Measurements from ENCODE around the gene GID8. TPM values are rescaled to one million over a fixed set of nuclear protein-coding genes. Genes with fewer than 3 reads are reported as not detected.

GID8 gene
- total and polyA plus RNA-seq, 4 donors: 10.2 to 23.6 (median 14.6) TPM

GRCh38 chr20:62897666-62898065 is 40.3 kb upstream of the GID8 start:
- Histone ChIP-seq H3K9ac (ENCODE audit: low read depth in 1 of 2, low read length in 2 of 2) (no peak overlapping the region), H3K4me1 (ENCODE audit: control insufficient read depth in 4 of 4, insufficient read depth in 4 of 4, low read length in 3 of 4) (peaks cover 5 to 21% (median 13%) of the 10 kb centered on the region in 4 donors), H3K27me3 (ENCODE audit: control insufficient read depth in 4 of 4, insufficient read depth in 4 of 4, low read length in 3 of 4) (no peaks in the 10 kb centered on the region), H3K36me3 (ENCODE audit: control insufficient read depth in 4 of 4, insufficient read depth in 3 of 4, low read depth in 1 of 4, low read length in 3 of 4) (peaks cover 4 to 40% (median 27%) of the 10 kb centered on the region in 4 donors), H3K4me3 (ENCODE audit: low read depth in 1 of 3, low read length in 3 of 3) (no peak overlapping the region), H3K27ac (ENCODE audit: low read depth in 1 of 2, low read length in 2 of 2) (no peak overlapping the region), H3K9me3 (ENCODE audit: control insufficient read depth in 4 of 4, low read length in 3 of 4) (no peaks in the 10 kb centered on the region)
- WGBS: 85% methylated on average over 11 of the region's 11 CpGs
- no peak for DNase-seq (ENCODE audit: low spot score)
- TF ChIP-seq HNF4A (conservative IDR thresholded peaks at IDR 0.05): no peak
- no peak for TF ChIP-seq TAF1 (conservative IDR thresholded peaks at IDR 0.05)
- TF ChIP-seq RXRA (IDR thresholded peaks at IDR 0.05): no peak
- TF ChIP-seq, protein P1, sequence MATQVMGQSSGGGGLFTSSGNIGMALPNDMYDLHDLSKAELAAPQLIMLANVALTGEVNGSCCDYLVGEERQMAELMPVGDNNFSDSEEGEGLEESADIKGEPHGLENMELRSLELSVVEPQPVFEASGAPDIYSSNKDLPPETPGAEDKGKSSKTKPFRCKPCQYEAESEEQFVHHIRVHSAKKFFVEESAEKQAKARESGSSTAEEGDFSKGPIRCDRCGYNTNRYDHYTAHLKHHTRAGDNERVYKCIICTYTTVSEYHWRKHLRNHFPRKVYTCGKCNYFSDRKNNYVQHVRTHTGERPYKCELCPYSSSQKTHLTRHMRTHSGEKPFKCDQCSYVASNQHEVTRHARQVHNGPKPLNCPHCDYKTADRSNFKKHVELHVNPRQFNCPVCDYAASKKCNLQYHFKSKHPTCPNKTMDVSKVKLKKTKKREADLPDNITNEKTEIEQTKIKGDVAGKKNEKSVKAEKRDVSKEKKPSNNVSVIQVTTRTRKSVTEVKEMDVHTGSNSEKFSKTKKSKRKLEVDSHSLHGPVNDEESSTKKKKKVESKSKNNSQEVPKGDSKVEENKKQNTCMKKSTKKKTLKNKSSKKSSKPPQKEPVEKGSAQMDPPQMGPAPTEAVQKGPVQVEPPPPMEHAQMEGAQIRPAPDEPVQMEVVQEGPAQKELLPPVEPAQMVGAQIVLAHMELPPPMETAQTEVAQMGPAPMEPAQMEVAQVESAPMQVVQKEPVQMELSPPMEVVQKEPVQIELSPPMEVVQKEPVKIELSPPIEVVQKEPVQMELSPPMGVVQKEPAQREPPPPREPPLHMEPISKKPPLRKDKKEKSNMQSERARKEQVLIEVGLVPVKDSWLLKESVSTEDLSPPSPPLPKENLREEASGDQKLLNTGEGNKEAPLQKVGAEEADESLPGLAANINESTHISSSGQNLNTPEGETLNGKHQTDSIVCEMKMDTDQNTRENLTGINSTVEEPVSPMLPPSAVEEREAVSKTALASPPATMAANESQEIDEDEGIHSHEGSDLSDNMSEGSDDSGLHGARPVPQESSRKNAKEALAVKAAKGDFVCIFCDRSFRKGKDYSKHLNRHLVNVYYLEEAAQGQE (IDR thresholded peaks at IDR 0.05): no peak
- TF ChIP-seq ATF3 (IDR thresholded peaks at IDR 0.05): no peak
- TF ChIP-seq, protein P2, sequence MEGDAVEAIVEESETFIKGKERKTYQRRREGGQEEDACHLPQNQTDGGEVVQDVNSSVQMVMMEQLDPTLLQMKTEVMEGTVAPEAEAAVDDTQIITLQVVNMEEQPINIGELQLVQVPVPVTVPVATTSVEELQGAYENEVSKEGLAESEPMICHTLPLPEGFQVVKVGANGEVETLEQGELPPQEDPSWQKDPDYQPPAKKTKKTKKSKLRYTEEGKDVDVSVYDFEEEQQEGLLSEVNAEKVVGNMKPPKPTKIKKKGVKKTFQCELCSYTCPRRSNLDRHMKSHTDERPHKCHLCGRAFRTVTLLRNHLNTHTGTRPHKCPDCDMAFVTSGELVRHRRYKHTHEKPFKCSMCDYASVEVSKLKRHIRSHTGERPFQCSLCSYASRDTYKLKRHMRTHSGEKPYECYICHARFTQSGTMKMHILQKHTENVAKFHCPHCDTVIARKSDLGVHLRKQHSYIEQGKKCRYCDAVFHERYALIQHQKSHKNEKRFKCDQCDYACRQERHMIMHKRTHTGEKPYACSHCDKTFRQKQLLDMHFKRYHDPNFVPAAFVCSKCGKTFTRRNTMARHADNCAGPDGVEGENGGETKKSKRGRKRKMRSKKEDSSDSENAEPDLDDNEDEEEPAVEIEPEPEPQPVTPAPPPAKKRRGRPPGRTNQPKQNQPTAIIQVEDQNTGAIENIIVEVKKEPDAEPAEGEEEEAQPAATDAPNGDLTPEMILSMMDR (IDR thresholded peaks at IDR 0.05; ENCODE audit: low read depth, low read length, missing input control): no peak
- TF ChIP-seq ZBTB33 (IDR thresholded peaks at IDR 0.05): no peak
- no peak for TF ChIP-seq EGR1 (IDR thresholded peaks at IDR 0.05; ENCODE audit: low read depth in 2 of 2)
- no peak for TF ChIP-seq FOXA2 (IDR thresholded peaks at IDR 0.05)
- no peak for TF ChIP-seq SP1 (IDR thresholded peaks at IDR 0.05)
- no peak for TF ChIP-seq FOXA1 (IDR thresholded peaks at IDR 0.05)

- no peak overlapping the region for H3K27ac ChIP-seq (ENCODE audit: low read depth in 1 of 2, low read length in 2 of 2)
- no peak overlapping the region for H3K9ac ChIP-seq (ENCODE audit: low read depth in 1 of 2, low read length in 2 of 2)
- H3K4me1 ChIP-seq (ENCODE audit: control insufficient read depth in 4 of 4, insufficient read depth in 4 of 4, low read length in 3 of 4): peaks cover 5 to 21% (median 13%) of the 10 kb centered on the region in 4 donors
- peaks cover 7 to 40% (median 28%) of the 10 kb centered on the region in 4 donors for H3K36me3 ChIP-seq (ENCODE audit: control insufficient read depth in 4 of 4, insufficient read depth in 3 of 4, low read depth in 1 of 4, low read length in 3 of 4)
- H3K4me3 ChIP-seq (ENCODE audit: low read depth in 1 of 3, low read length in 3 of 3): no peak overlapping the region
- TF ChIP-seq HNF4G (IDR thresholded peaks at IDR 0.05): no peak
- TF ChIP-seq FOXA1 (IDR thresholded peaks at IDR 0.05): no peak
- no peak for TF ChIP-seq EGR1 (IDR thresholded peaks at IDR 0.05; ENCODE audit: low read depth in 2 of 2)
- H3K27me3 ChIP-seq (ENCODE audit: control insufficient read depth in 4 of 4, insufficient read depth in 4 of 4, low read length in 3 of 4): no peaks in the 10 kb centered on the region
- DNase-seq (ENCODE audit: low spot score): no peak
- no peaks in the 10 kb centered on the region for H3K9me3 ChIP-seq (ENCODE audit: control insufficient read depth in 4 of 4, low read length in 3 of 4)
- WGBS: 86% methylated on average over 16 of the region's 16 CpGs
Observed at GRCh38 chr20:62898093-62898964, 39.6 kb upstream of the GID8 start.

Data from liver (tissue), 9 donors.